Heart right ventricle (tissue), 16 donors: ENCODE data around the gene RIN3. TPM values are rescaled to one million over a fixed set of nuclear protein-coding genes. Genes with fewer than 3 reads are reported as not detected.

Experiments used
- ATAC-seq, 8 donors: fragments of 200-7000 bp; cut with Tn5 transposase; one replicate each; pipeline ENCODE4 v1.9.1; 2020; ENCODE audit warnings: mild to moderate bottlenecking in 8 of 8, moderate library complexity in 8 of 8, moderate number of reproducible peaks in 1 of 8
- DNase-seq, 2 donors: peaks; one replicate each; pipeline ENCODE4 v3.0.0-alpha.2; 2020
- H3K27ac ChIP-seq, 10 donors: fragments of 200-600 bp; sonication (generic) in 2 of 10; one replicate each; pipeline versions ENCODE4 v1.5.0 to v1.8.0; 2020 to 2022; ENCODE audit warnings: mild to moderate bottlenecking in 3 of 10
- H3K27me3 ChIP-seq, 7 donors: fragments of 200-600 bp; one replicate each; pipeline ENCODE4 v1.8.0; 2021 to 2022; ENCODE audit warnings: mild to moderate bottlenecking in 2 of 7
- H3K36me3 ChIP-seq, 9 donors: fragments of 200-600 bp; sonication (generic) in 1 of 9; one replicate each; pipeline versions ENCODE4 v1.5.0 to v1.8.0; 2020 to 2022; ENCODE audit warnings: mild to moderate bottlenecking in 2 of 9
- H3K4me1 ChIP-seq, 9 donors: fragments of 200-600 bp; sonication (generic) in 1 of 9; one replicate each; pipeline versions ENCODE4 v1.5.0 to v1.8.0; 2020 to 2022; ENCODE audit warnings: mild to moderate bottlenecking in 4 of 9
- H3K4me3 ChIP-seq, 10 donors: fragments of 200-600 bp; sonication (generic) in 2 of 10; one replicate each; pipeline versions ENCODE4 v1.5.0 to v1.8.0; 2020 to 2022; ENCODE audit warnings: mild to moderate bottlenecking in 7 of 10, moderate library complexity in 2 of 10
- H3K9me3 ChIP-seq, 11 donors: fragments of 200-600 bp in 10 of 11; sonication (generic) in 2 of 11; one replicate each; pipeline versions ENCODE4 v1.5.0 to v1.8.0; 2013 to 2022; ENCODE audit warnings: mild to moderate bottlenecking in 2 of 11, control low read depth in 1 of 11, moderate library complexity in 1 of 11
- CTCF ChIP-seq, 9 donors: fragments of 200-600 bp; sonication (generic) in 2 of 9; IDR thresholded peaks; one replicate each; pipeline versions ENCODE4 v1.5.0 to v1.8.0; 2021 to 2022; ENCODE audit warnings: antibody characterized with exemption in 9 of 9, mild to moderate bottlenecking in 5 of 9, moderate library complexity in 1 of 9
- WGBS, 2 donors: extraction: QIAGEN DNeasy Blood & Tissue Kit; methylation state at CpG; one replicate each; pipeline ENCODE4 v1.1.7; 2013; ENCODE audit warnings: inconsistent platforms in 1 of 2; 5-methylcytosine and 5-hydroxymethylcytosine counted together
- intact Hi-C, 10 donors: fragments of 100-400 bp; cut with DNase I; formaldehyde crosslinking; loops; one replicate each; pipeline versions ENCODE4 v1.11.1 to v1.14.2; 2022
- polyA plus RNA-seq, 2 donors: library from polyadenylated mRNA; stranded (reverse); fragments of 200-250 nt; gene quantifications; one replicate each; pipeline ENCODE4 v1.2.3, GENCODE V29; 2013
- total RNA-seq, 10 donors: library from RNA; stranded (reverse); fragmentation: NEBNext Ultra II Directional in 3 of 10; extraction: Animal tissue kit (Norgen Biotek cat#: 25700) in 3 of 10; gene quantifications; one replicate each; pipeline versions ENCODE4 v1.2.1 to v1.2.4, GENCODE V29; 2021 to 2023
- donor health status: Arrhythmogenic right ventricular cardiomyopathy.
- donor health status: ischemic (EF 13 %, LVEDD 7.1; RV severe dilation, severe dysfunction).
- donor health status: healthy with polysubstance abuse.
- donor health status: DM: no; HTN: yes; CAD: no.
- donor health status: DM: no; HTN: no; CAD: no.
- donor health status: ischemic (EF 25% LVEDD 6.9; RV normal size, moderate dysfunction).
- donor health status: ischemic (EF 25% LVEDD 5.7; RV mildly dilated, moderate dysfunction).
- donor health status: healthy.
- donor health status: DM: yes; HTN: yes; CAD: no.
- donor health status: Ischemic cardiomyopathy.
- donor health status: ischemic (EF 35%, LVEDD 5.7; RV mildly dilated, moderate dysfunction).
- donor health status: nonischemic (EF 11% LVEDD 7.7; RV severe dilation, severe dysfunction).
- donor health status: DM: yes; HTN: yes; CAD: no.
- donor health status: PGD.
- donor health status: ischemic (EF 29% LVEDD 5.4; RV normal size, mild dysfunction).
- donor health status: nonischemic (EF 23%, LVEDD 6.1; RV moderate dilation, normal function).

Gene RIN3
- total and polyA plus RNA-seq, 12 donors: 7.2 to 24.0 (median 12.2) TPM

GRCh38 chr14:92465353-92466055 is 48.1 kb upstream of the RIN3 start:
- TF ChIP-seq CTCF (IDR thresholded peaks at IDR 0.05): no peak
- peak overlapping the region in 1 of 10 donors; percentile 49 for H3K27ac ChIP-seq
- intact Hi-C loops: loop anchor here in 3 of 10 donors (10.0 kb wide), 3 partner anchors 79 to 219 kb away; no protein-coding TSS in a partner anchor
- H3K36me3 ChIP-seq: no peaks in the 10 kb centered on the region
- H3K27me3 ChIP-seq: peaks cover 0 to 7% (median 0%) of the 10 kb centered on the region in 7 donors
- H3K4me3 ChIP-seq: no peak overlapping the region
- WGBS, 2 donors: 79 to 81% methylated on average over 13 of the region's 13 CpGs
- DNase-seq (no peak), ATAC-seq (peak in 2 of 8 donors; percentile 4 to 12)
- H3K4me1 ChIP-seq: peaks cover 7 to 29% (median 24%) of the 10 kb centered on the region in 9 donors
- H3K9me3 ChIP-seq: peaks cover 0 to 23% (median 5%) of the 10 kb centered on the region in 11 donors

DNA sequence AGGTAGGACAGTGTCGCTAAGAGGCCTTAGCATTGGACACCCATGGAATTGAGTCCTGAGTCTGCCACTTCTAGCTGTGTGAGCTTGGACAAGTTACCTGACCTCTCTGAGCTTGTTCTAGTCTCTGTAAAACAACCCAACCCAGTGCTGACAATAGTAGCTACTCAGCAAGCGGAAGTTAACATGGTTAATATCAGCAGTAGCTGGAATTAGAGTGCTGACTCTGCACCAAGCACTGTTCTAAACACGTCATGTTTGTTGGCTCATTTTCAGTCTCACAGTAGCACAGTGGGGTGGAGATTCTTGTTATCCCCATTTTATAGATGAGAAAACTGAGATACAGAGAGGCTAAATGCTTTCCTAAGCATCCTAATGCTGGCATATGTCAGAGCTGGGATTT is 47.5 kb upstream of the RIN3 start:
- Histone ChIP-seq H3K27me3 (peaks cover 0 to 7% (median 0%) of the 10 kb centered on the region in 7 donors), H3K9me3 (peaks cover 0 to 23% (median 5%) of the 10 kb centered on the region in 11 donors), H3K4me3 (no peak overlapping the region), H3K27ac (peak overlapping the region in 1 of 10 donors; percentile 49), H3K4me1 (peaks cover 4 to 24% (median 19%) of the 10 kb centered on the region in 9 donors), H3K36me3 (no peaks in the 10 kb centered on the region)
- intact Hi-C loops: loop anchor here in 3 of 10 donors (10.0 kb wide), 3 partner anchors 79 to 219 kb away; no protein-coding TSS in a partner anchor
- no peak for TF ChIP-seq CTCF (IDR thresholded peaks at IDR 0.05)
- DNase-seq: no peak
- WGBS, 2 donors: 86 to 94% methylated on average over 3 of the region's 3 CpGs
- peak in 4 of 8 donors; percentile 54 to 71 (median 63) for ATAC-seq

- H3K4me3 ChIP-seq: no peak overlapping the region
- intact Hi-C loops: loop anchor here in 3 of 10 donors (10.0 kb wide), 3 partner anchors 75 to 215 kb away; no protein-coding TSS in a partner anchor
- no peaks in the 10 kb centered on the region for H3K36me3 ChIP-seq
- TF ChIP-seq CTCF (IDR thresholded peaks at IDR 0.05): no peak
- WGBS, 2 donors: 95 to 97% methylated on average over 2 of the region's 2 CpGs
- no peak overlapping the region for H3K27ac ChIP-seq
- DNase-seq (no peak), ATAC-seq (no peak)
- peaks cover 0 to 23% (median 5%) of the 10 kb centered on the region in 11 donors for H3K9me3 ChIP-seq
- no peaks in the 10 kb centered on the region for H3K27me3 ChIP-seq
- peaks cover 0 to 25% (median 6%) of the 10 kb centered on the region in 9 donors for H3K4me1 ChIP-seq
These were observed 44.1 kb upstream of the RIN3 start for GRCh38 chr14:92469515-92469914.

GRCh38 chr14:92470215-92470614 is 43.4 kb upstream of the RIN3 start:
- no peak for TF ChIP-seq CTCF (IDR thresholded peaks at IDR 0.05)
- H3K9me3 ChIP-seq: peaks cover 0 to 23% (median 5%) of the 10 kb centered on the region in 11 donors
- DNase-seq (no peak), ATAC-seq (no peak)
- no peaks in the 10 kb centered on the region for H3K36me3 ChIP-seq
- 93 to 96% methylated on average over 3 of the region's 3 CpGs for WGBS, 2 donors
- H3K27me3 ChIP-seq: no peaks in the 10 kb centered on the region
- H3K4me3 ChIP-seq: no peak overlapping the region
- no peak overlapping the region for H3K27ac ChIP-seq
- H3K4me1 ChIP-seq: peaks cover 0 to 29% (median 6%) of the 10 kb centered on the region in 9 donors
- intact Hi-C loops: no loop called here
